ENCODE results near the gene CA5A. TPM values are rescaled to one million over a fixed set of nuclear protein-coding genes. Genes with fewer than 3 reads are reported as not detected.

CA5A gene
- polyA plus RNA-seq, 4 donors, result under 0.01 TPM; not detected in 3

DNA sequence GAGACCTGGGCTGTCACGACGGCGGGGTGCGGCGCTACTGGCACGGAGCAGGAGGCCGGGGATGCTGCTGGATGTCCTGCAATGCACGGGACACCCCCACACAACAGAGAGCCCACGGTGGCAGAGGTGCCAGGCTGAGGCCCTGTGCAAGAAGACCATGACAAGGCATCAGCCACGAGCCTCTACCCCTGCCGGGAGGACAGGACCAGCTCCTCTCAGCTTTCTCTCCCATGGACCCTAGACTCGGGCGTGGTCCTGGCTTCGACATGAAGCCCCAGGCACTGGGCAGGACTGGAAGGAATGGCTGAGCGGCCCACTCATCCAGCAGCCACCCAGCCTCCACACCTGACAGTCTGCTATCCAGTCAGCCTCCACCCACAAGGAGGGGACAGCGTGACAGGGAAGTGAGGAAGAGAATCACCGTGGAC lies 92.6 kb downstream of the CA5A start:
- Histone ChIP-seq H3K4me1 (ENCODE audit: control insufficient read depth in 3 of 3, insufficient read depth in 2 of 3, low read depth in 1 of 3, low read length in 2 of 3) (peaks cover 0 to 89% (median 5%) of the 10 kb centered on the region in 3 donors), H3K36me3 (ENCODE audit: control insufficient read depth in 3 of 3, insufficient read depth in 2 of 3, low read depth in 1 of 3, low read length in 3 of 3) (peaks cover 0 to 85% (median 4%) of the 10 kb centered on the region in 3 donors), H3K27me3 (ENCODE audit: control insufficient read depth in 3 of 3, insufficient read depth in 3 of 3, low read length in 3 of 3) (no peaks in the 10 kb centered on the region), H3K4me3 (ENCODE audit: low read depth in 1 of 3, low read length in 3 of 3) (peak overlapping the region in 1 of 3 donors; percentile 4), H3K9me3 (ENCODE audit: control insufficient read depth in 2 of 2, insufficient read depth in 1 of 2, low read depth in 1 of 2, low read length in 1 of 2) (no peaks in the 10 kb centered on the region), H3K27ac (ENCODE audit: low read depth in 1 of 3, low read length in 2 of 3) (peak overlapping the region in 1 of 3 donors; percentile 74)
- DNase-seq, result peak; percentile 52 to 57
- 60 to 70% (median 69%) methylated on average over 17 of the region's 17 CpGs for WGBS, 3 donors
- FAIRE-seq, result no peak

DNA sequence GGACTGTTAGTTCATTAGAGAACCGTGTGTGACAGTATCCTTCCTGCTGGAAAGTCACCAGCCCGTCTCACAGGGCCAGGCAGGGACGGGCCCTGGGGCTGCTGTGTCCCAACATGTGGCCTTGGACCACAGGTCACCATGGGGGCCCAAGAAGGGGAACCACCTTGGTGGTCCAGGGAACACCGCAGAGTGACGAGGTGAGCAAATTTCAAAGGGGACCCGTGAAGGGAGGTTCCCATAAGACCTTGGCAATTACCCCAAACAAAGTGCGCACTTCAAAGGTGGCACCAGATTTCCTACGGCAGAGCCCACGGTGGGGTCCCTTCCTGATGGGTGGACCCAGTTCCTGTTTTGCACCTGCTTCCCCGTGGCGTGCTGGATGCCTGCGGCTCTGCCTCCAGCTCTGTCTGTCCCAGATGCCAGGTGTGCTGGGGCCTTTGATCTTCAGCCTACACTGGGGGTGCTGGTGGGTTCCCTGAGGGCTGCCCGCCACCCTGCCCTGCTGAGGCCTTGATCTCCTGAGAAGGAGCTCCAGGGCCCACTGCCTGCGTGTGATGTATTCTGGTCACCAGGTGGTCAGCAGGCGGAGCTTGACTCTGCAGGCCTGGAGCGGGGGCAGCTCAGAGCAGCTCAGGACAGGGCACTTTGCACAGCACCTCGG lies 94.0 kb downstream of the CA5A start:
- peak overlapping the region in 1 of 3 donors; percentile 46 for H3K4me3 ChIP-seq (ENCODE audit: low read depth in 1 of 3, low read length in 3 of 3)
- DNase-seq, result peak; percentile 46 to 51
- H3K9me3 ChIP-seq (ENCODE audit: control insufficient read depth in 2 of 2, insufficient read depth in 1 of 2, low read depth in 1 of 2, low read length in 1 of 2), result no peaks in the 10 kb centered on the region
- peaks cover 0 to 89% (median 5%) of the 10 kb centered on the region in 3 donors for H3K4me1 ChIP-seq (ENCODE audit: control insufficient read depth in 3 of 3, insufficient read depth in 2 of 3, low read depth in 1 of 3, low read length in 2 of 3)
- 26 to 61% (median 50%) methylated on average over 17 of the region's 17 CpGs for WGBS, 3 donors
- no peaks in the 10 kb centered on the region for H3K27me3 ChIP-seq (ENCODE audit: control insufficient read depth in 3 of 3, insufficient read depth in 3 of 3, low read length in 3 of 3)
- FAIRE-seq, result no peak
- peaks cover 0 to 89% (median 4%) of the 10 kb centered on the region in 3 donors for H3K36me3 ChIP-seq (ENCODE audit: control insufficient read depth in 3 of 3, insufficient read depth in 2 of 3, low read depth in 1 of 3, low read length in 3 of 3)
- H3K27ac ChIP-seq (ENCODE audit: low read depth in 1 of 3, low read length in 2 of 3), result peak overlapping the region; percentile 42 to 78 (median 74)

DNA sequence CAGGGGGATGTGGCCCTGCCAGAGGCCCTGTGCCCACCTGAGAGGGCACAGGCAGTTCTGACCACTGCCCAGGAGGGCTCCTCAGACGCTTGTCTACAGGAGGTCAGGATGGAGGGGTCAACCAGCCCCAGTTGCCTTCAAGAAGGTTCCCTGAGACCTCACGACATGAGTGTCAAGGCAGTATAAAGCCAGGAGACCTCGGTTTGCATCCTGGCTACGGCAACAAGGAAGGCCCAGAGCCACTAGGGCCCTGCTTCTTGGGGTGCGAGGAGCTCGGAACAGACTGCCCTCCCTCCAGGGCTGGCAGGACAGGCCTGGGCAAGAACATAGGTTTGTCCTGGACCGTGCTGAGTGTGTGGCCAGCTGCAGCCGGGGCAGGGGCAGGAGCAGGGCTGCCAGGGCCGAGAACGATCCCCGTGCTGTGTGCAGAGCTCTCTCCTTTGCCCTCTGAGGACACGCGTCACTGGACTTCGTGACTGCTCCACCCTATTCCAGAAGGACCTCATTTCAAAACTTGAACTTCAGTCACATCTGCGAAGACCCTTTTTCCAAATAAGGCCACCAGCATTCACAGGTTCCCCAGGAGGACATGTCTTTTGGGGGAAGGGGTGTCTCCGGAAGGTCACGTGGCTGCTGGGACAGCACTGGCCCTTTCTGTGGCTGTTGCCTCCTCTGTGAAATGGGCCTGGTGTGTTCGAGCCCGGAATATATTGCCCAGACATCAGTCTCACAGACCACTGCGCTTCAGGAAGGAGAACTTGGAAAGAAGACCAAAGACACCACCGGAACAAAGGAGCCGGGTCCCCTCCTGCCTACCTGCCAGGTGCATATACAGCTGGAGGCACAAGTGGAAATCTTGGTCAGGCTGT lies 94.8 kb downstream of the CA5A start:
- Histone ChIP-seq H3K9me3 (ENCODE audit: control insufficient read depth in 2 of 2, insufficient read depth in 1 of 2, low read depth in 1 of 2, low read length in 1 of 2) (no peaks in the 10 kb centered on the region), H3K4me3 (ENCODE audit: low read depth in 1 of 3, low read length in 3 of 3) (peak overlapping the region in 1 of 3 donors; percentile 46), H3K36me3 (ENCODE audit: control insufficient read depth in 3 of 3, insufficient read depth in 2 of 3, low read depth in 1 of 3, low read length in 3 of 3) (peaks cover 0 to 89% (median 4%) of the 10 kb centered on the region in 3 donors), H3K4me1 (ENCODE audit: control insufficient read depth in 3 of 3, insufficient read depth in 2 of 3, low read depth in 1 of 3, low read length in 2 of 3) (peaks cover 0 to 87% (median 7%) of the 10 kb centered on the region in 3 donors), H3K27me3 (ENCODE audit: control insufficient read depth in 3 of 3, insufficient read depth in 3 of 3, low read length in 3 of 3) (no peaks in the 10 kb centered on the region), H3K27ac (ENCODE audit: low read depth in 1 of 3, low read length in 2 of 3) (peak overlapping the region; percentile 42 to 86 (median 74))
- peak; percentile 61 to 81 for DNase-seq
- 28 to 75% (median 62%) methylated on average over 22 of the region's 22 CpGs for WGBS, 3 donors
- FAIRE-seq, result no peak

GRCh38 chr16:87840271-87840978 lies 95.9 kb downstream of the CA5A start:
- FAIRE-seq (no peak), DNase-seq (no peak)
- H3K27ac ChIP-seq (ENCODE audit: low read depth in 1 of 3, low read length in 2 of 3), result peak overlapping the region in 2 of 3 donors; percentile 45 to 75
- peaks cover 0 to 78% (median 7%) of the 10 kb centered on the region in 3 donors for H3K4me1 ChIP-seq (ENCODE audit: control insufficient read depth in 3 of 3, insufficient read depth in 2 of 3, low read depth in 1 of 3, low read length in 2 of 3)
- peaks cover 0 to 89% (median 4%) of the 10 kb centered on the region in 3 donors for H3K36me3 ChIP-seq (ENCODE audit: control insufficient read depth in 3 of 3, insufficient read depth in 2 of 3, low read depth in 1 of 3, low read length in 3 of 3)
- no peak overlapping the region for H3K4me3 ChIP-seq (ENCODE audit: low read depth in 1 of 3, low read length in 3 of 3)
- H3K27me3 ChIP-seq (ENCODE audit: control insufficient read depth in 3 of 3, insufficient read depth in 3 of 3, low read length in 3 of 3), result no peaks in the 10 kb centered on the region
- no peaks in the 10 kb centered on the region for H3K9me3 ChIP-seq (ENCODE audit: control insufficient read depth in 2 of 2, insufficient read depth in 1 of 2, low read depth in 1 of 2, low read length in 1 of 2)
- WGBS, 3 donors, result 86 to 94% (median 92%) methylated on average over 28 to 29 of the region's 29 CpGs

DNA sequence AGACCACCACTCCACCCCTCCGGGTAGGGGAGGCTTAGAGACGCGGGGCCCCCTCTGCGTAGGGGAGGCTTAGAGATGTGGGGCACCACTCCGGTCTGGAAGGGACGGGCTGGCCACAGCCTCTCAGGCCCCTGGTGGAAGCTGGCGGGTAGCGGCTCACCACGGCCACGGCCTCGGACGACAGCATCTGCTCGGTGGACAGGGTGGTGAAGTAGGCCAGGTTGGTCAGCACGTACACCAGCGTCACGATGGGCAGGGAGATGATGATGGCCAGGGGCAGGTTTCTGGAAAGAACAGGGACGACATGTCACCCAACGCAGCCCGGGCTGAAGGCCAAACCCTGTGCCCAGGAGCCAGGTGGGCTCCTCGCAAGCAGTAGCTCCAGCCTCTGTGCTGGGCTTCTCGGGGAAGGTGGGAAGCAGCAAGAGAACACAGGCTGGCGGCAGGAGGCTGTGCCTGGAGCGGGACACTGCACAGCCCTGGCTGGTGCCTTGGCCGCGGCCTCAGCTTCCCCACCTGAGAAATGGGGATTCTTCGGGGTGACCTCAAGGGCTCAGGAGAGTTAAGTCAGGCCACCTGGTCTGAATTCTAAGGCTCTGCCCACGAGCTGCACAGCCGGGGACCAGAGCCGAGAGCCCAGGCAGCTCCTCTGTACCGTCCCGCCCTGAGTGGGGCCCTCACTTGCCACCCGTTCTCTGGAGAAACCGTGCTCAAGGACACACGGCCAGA lies 96.6 kb downstream of the CA5A start:
- Histone ChIP-seq H3K27ac (ENCODE audit: low read depth in 1 of 3, low read length in 2 of 3) (peak overlapping the region in 2 of 3 donors; percentile 75 to 76), H3K4me1 (ENCODE audit: control insufficient read depth in 3 of 3, insufficient read depth in 2 of 3, low read depth in 1 of 3, low read length in 2 of 3) (peaks cover 0 to 78% (median 7%) of the 10 kb centered on the region in 3 donors)
- WGBS, 3 donors, result 59 to 79% (median 65%) methylated on average over 34 of the region's 34 CpGs

GRCh38 chr16:87838643-87839541 lies 97.4 kb downstream of the CA5A start:
- 34 to 66% (median 52%) methylated on average over 26 to 27 of the region's 27 CpGs for WGBS, 3 donors
- Histone ChIP-seq H3K27ac (ENCODE audit: low read depth in 1 of 3, low read length in 2 of 3) (peak overlapping the region; percentile 49 to 76 (median 75)), H3K9me3 (ENCODE audit: control insufficient read depth in 2 of 2, insufficient read depth in 1 of 2, low read depth in 1 of 2, low read length in 1 of 2) (no peaks in the 10 kb centered on the region), H3K27me3 (ENCODE audit: control insufficient read depth in 3 of 3, insufficient read depth in 3 of 3, low read length in 3 of 3) (no peaks in the 10 kb centered on the region), H3K36me3 (ENCODE audit: control insufficient read depth in 3 of 3, insufficient read depth in 2 of 3, low read depth in 1 of 3, low read length in 3 of 3) (peaks cover 4 to 92% (median 9%) of the 10 kb centered on the region in 3 donors), H3K4me3 (ENCODE audit: low read depth in 1 of 3, low read length in 3 of 3) (no peak overlapping the region), H3K4me1 (ENCODE audit: control insufficient read depth in 3 of 3, insufficient read depth in 2 of 3, low read depth in 1 of 3, low read length in 2 of 3) (peaks cover 0 to 70% (median 7%) of the 10 kb centered on the region in 3 donors)
- DNase-seq (peak; percentile 85 to 94), FAIRE-seq (no peak)

More for the DNA sequence above, 96.6 kb downstream of the CA5A start:
- Histone ChIP-seq H3K4me3 (ENCODE audit: low read depth in 1 of 3, low read length in 3 of 3) (no peak overlapping the region), H3K9me3 (ENCODE audit: control insufficient read depth in 2 of 2, insufficient read depth in 1 of 2, low read depth in 1 of 2, low read length in 1 of 2) (no peaks in the 10 kb centered on the region), H3K36me3 (ENCODE audit: control insufficient read depth in 3 of 3, insufficient read depth in 2 of 3, low read depth in 1 of 3, low read length in 3 of 3) (peaks cover 0 to 92% (median 4%) of the 10 kb centered on the region in 3 donors), H3K27me3 (ENCODE audit: control insufficient read depth in 3 of 3, insufficient read depth in 3 of 3, low read length in 3 of 3) (no peaks in the 10 kb centered on the region)
- FAIRE-seq (no peak), DNase-seq (no peak)

Data from small intestine (tissue), 7 donors.